Measurements from ENCODE around the gene PCDH19. TPM values are rescaled to one million over a fixed set of nuclear protein-coding genes. Genes with fewer than 3 reads are reported as not detected.

The PCDH19 gene
- total and polyA plus RNA-seq, 2 experiments from 2014 or later: 0.87 to 1.4 TPM

DNA sequence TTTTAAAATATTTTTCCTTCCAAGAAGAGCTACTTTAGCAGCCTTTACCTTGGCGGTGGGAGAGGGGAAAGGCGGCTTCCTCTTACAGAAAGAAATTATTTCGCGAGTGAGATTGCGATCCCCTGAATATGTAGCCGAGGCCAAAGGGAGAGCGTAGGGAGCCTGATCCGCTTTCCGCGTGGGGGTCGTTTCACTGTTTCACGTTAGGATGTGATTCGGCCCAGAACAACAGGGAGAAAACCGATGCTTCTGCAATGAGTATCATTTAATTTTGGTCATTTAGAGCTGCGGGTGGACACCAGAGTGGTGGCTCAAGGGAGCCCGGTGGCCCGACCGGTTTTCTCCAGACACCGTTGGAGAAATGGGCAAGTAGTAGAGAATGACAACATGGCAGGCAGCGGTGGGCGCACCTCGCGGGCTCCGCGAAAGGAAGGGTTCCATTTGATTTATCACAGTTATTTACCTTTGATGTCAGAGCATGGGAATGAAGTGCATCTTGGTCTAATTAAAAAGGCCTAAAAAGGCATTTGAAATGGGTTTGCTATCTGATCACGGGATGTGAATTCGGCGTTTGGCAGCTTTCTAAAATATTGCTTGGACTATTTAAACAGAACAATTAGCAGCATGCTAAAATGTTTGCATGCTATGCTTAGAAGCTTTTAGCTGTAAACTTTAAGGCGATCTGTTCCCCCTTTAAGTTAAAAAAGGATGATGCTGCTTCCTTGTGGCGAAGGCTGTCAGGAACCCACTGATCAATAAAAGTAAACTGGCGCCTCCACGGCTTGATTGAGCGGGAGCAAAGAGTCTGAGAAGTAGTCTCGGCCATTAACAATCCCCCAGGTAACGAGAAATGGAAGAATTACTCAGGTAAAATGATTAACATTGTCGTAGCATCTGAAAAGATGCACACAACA, 2.0 kb upstream of the PCDH19 start:
- no peaks in the 10 kb centered on the region for H3K36me3 ChIP-seq (ENCODE audit: insufficient read depth)
- H4K20me1 ChIP-seq (replicated peaks; ENCODE audit: insufficient read depth): no peaks in the 10 kb centered on the region
- TF ChIP-seq POLR2AphosphoS5 (IDR thresholded peaks at IDR 0.05; ENCODE audit: low read depth) (no peak), ETS1 (IDR thresholded peaks at IDR 0.05) (no peak), ZNF331 (CRISPR knock-in tag; IDR thresholded peaks at IDR 0.05; ENCODE audit: low read depth) (no peak), EZH2phosphoT487 (IDR thresholded peaks at IDR 0.05; ENCODE audit: unreplicated experiment) (no peak), JUNB (IDR thresholded peaks at IDR 0.05; ENCODE audit: unreplicated experiment) (no peak), NANOG (IDR thresholded peaks at IDR 0.05; ENCODE audit: borderline replicate concordance) (no peak), CTCF (conservative IDR thresholded peaks at IDR 0.05; ENCODE audit: low read depth in 2 of 2) (peak in 1 of 2 experiments; percentile 33; a peak in 2 of 4 replicates), ZNF114 (CRISPR knock-in tag; IDR thresholded peaks at IDR 0.05) (no peak), ZNF462 (CRISPR knock-in tag; IDR thresholded peaks at IDR 0.05) (no peak), EZH2 (IDR thresholded peaks at IDR 0.05; ENCODE audit: low read depth, unreplicated experiment) (peak; percentile 60), STAT1 (IDR thresholded peaks at IDR 0.05; ENCODE audit: unreplicated experiment) (no peak)
- TF ChIP-seq, protein P1, sequence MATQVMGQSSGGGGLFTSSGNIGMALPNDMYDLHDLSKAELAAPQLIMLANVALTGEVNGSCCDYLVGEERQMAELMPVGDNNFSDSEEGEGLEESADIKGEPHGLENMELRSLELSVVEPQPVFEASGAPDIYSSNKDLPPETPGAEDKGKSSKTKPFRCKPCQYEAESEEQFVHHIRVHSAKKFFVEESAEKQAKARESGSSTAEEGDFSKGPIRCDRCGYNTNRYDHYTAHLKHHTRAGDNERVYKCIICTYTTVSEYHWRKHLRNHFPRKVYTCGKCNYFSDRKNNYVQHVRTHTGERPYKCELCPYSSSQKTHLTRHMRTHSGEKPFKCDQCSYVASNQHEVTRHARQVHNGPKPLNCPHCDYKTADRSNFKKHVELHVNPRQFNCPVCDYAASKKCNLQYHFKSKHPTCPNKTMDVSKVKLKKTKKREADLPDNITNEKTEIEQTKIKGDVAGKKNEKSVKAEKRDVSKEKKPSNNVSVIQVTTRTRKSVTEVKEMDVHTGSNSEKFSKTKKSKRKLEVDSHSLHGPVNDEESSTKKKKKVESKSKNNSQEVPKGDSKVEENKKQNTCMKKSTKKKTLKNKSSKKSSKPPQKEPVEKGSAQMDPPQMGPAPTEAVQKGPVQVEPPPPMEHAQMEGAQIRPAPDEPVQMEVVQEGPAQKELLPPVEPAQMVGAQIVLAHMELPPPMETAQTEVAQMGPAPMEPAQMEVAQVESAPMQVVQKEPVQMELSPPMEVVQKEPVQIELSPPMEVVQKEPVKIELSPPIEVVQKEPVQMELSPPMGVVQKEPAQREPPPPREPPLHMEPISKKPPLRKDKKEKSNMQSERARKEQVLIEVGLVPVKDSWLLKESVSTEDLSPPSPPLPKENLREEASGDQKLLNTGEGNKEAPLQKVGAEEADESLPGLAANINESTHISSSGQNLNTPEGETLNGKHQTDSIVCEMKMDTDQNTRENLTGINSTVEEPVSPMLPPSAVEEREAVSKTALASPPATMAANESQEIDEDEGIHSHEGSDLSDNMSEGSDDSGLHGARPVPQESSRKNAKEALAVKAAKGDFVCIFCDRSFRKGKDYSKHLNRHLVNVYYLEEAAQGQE (IDR thresholded peaks at IDR 0.05; ENCODE audit: unreplicated experiment): no peak
- no peaks in the 10 kb centered on the region for H3K79me2 ChIP-seq (replicated peaks; ENCODE audit: insufficient read depth)
- H3K27me3 ChIP-seq (ENCODE audit: insufficient read depth): peaks cover 58% of the 10 kb centered on the region
- H3K36me3 Mint-ChIP-seq (ENCODE audit: low read depth): peaks cover 4% of the 10 kb centered on the region; the same call in 1 of the 3 replicates
- peaks cover 17% of the 10 kb centered on the region for H3K4me1 ChIP-seq (ENCODE audit: insufficient read depth)
- peaks cover 26% of the 10 kb centered on the region for H3K4me1 Mint-ChIP-seq
- ATAC-seq (no peak), DNase-seq (ENCODE audit: low spot score) (no peak)
- H2AFZ ChIP-seq: no peak overlapping the region
- no peaks in the 10 kb centered on the region for H3F3A ChIP-seq (replicated peaks; ENCODE audit: low read depth)
- no peak overlapping the region for H3K27ac ChIP-seq (ENCODE audit: low read depth)
- H3K4me3 ChIP-seq: peak overlapping the region; percentile 51
- peak overlapping the region; percentile 75 for H3K4me2 ChIP-seq
- H3K4me3 Mint-ChIP-seq: peak overlapping the region; percentile 65
- H3K27me3 Mint-ChIP-seq (ENCODE audit: insufficient read depth, low read depth, poor library complexity): peaks cover 55% of the 10 kb centered on the region
- H3K9me3 Mint-ChIP-seq: peaks cover 4% of the 10 kb centered on the region; the same call in 2 of the 3 replicates
- no peak overlapping the region for H3K27ac Mint-ChIP-seq
- H3K9me2 ChIP-seq (ENCODE audit: insufficient read depth): no peaks in the 10 kb centered on the region
